ENCODE results near the gene MON2. TPM values are rescaled to one million over a fixed set of nuclear protein-coding genes. Genes with fewer than 3 reads are reported as not detected.

Gene MON2
- total and polyA plus RNA-seq, 2 of the 13 experiments (the other 11 are each of a cell fraction or from before 2014, with no cell fraction given) = 10.5 to 24.8 TPM

GRCh38 chr12:62635649-62636048 is 169.0 kb downstream of the MON2 start (continued):
- no peak for TF ChIP-seq BCLAF1 (IDR thresholded peaks at IDR 0.05)
- TF ChIP-seq, protein P1, sequence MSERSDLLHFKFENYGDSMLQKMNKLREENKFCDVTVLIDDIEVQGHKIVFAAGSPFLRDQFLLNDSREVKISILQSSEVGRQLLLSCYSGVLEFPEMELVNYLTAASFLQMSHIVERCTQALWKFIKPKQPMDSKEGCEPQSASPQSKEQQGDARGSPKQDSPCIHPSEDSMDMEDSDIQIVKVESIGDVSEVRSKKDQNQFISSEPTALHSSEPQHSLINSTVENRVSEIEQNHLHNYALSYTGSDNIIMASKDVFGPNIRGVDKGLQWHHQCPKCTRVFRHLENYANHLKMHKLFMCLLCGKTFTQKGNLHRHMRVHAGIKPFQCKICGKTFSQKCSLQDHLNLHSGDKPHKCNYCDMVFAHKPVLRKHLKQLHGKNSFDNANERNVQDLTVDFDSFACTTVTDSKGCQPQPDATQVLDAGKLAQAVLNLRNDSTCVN (CRISPR knock-in tag; IDR thresholded peaks at IDR 0.05; ENCODE audit: borderline replicate concordance) = no peak
- no peak for TF ChIP-seq ZNF616 (CRISPR knock-in tag; IDR thresholded peaks at IDR 0.05; ENCODE audit: low read depth)
- no peak for TF ChIP-seq CCAR2 (optimal IDR thresholded peaks at IDR 0.05; ENCODE audit: low read depth, low read length)
- no peak for TF ChIP-seq DPF2 (CRISPR knock-in tag; IDR thresholded peaks at IDR 0.05; ENCODE audit: borderline replicate concordance, low read depth)
- no peak for TF ChIP-seq STAG1 (CRISPR knock-in tag; IDR thresholded peaks at IDR 0.05)
- 0 out of 2 replicates have a peak, but pooled peaks have one; percentile 20 for TF ChIP-seq KAT8 (CRISPR knock-in tag; IDR thresholded peaks at IDR 0.05)
- no peak for TF ChIP-seq ATAD3A (CRISPR knock-in tag; IDR thresholded peaks at IDR 0.05)
- no peak for TF ChIP-seq ZNF7 (CRISPR knock-in tag; IDR thresholded peaks at IDR 0.05)
- TF ChIP-seq, protein P2, sequence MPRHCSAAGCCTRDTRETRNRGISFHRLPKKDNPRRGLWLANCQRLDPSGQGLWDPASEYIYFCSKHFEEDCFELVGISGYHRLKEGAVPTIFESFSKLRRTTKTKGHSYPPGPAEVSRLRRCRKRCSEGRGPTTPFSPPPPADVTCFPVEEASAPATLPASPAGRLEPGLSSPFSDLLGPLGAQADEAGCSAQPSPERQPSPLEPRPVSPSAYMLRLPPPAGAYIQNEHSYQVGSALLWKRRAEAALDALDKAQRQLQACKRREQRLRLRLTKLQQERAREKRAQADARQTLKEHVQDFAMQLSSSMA (CRISPR knock-in tag; IDR thresholded peaks at IDR 0.05) = no peak
- no peak for TF ChIP-seq NFYB (CRISPR knock-in tag; IDR thresholded peaks at IDR 0.05)
- TF ChIP-seq SOX5 (CRISPR knock-in tag; IDR thresholded peaks at IDR 0.05; ENCODE audit: borderline replicate concordance) = peak; percentile 43; the same call in 1 of the 2 replicates
- TF ChIP-seq SUZ12 (IDR thresholded peaks at IDR 0.05; ENCODE audit: low read depth, low read length) = no peak
- TF ChIP-seq YEATS2 (CRISPR knock-in tag; IDR thresholded peaks at IDR 0.05; ENCODE audit: borderline replicate concordance) = no peak
- no peak for TF ChIP-seq ZNF326 (CRISPR knock-in tag; IDR thresholded peaks at IDR 0.05; ENCODE audit: borderline replicate concordance)
- TF ChIP-seq, protein P3, sequence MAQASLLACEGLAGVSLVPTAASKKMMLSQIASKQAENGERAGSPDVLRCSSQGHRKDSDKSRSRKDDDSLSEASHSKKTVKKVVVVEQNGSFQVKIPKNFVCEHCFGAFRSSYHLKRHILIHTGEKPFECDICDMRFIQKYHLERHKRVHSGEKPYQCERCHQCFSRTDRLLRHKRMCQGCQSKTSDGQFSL (CRISPR knock-in tag; IDR thresholded peaks at IDR 0.05) = no peak
- no peak for TF ChIP-seq PPARG (CRISPR knock-in tag; conservative IDR thresholded peaks at IDR 0.05)
- no peak for TF ChIP-seq SYNCRIP (IDR thresholded peaks at IDR 0.05; ENCODE audit: insufficient read depth, low read depth, low read length)
- TF ChIP-seq, protein P4, sequence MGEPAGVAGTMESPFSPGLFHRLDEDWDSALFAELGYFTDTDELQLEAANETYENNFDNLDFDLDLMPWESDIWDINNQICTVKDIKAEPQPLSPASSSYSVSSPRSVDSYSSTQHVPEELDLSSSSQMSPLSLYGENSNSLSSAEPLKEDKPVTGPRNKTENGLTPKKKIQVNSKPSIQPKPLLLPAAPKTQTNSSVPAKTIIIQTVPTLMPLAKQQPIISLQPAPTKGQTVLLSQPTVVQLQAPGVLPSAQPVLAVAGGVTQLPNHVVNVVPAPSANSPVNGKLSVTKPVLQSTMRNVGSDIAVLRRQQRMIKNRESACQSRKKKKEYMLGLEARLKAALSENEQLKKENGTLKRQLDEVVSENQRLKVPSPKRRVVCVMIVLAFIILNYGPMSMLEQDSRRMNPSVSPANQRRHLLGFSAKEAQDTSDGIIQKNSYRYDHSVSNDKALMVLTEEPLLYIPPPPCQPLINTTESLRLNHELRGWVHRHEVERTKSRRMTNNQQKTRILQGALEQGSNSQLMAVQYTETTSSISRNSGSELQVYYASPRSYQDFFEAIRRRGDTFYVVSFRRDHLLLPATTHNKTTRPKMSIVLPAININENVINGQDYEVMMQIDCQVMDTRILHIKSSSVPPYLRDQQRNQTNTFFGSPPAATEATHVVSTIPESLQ (CRISPR knock-in tag; conservative IDR thresholded peaks at IDR 0.05) = no peak
- TF ChIP-seq ZNF687 (CRISPR knock-in tag; IDR thresholded peaks at IDR 0.05) = no peak
